GM12878 (cell line): Measurements from ENCODE around the gene C1R. TPM values are rescaled to one million over a fixed set of nuclear protein-coding genes. Genes with fewer than 3 reads are reported as not detected.

Experiments used
- ATAC-seq: fragments of 200-7000 bp; cut with Tn5 transposase; 3 replicates; pipeline ENCODE4 v1.9.1; 2020; ENCODE audit warnings: mild to moderate bottlenecking, moderate library complexity
- BruUV-seq: library from RNA; stranded (reverse); fragments of 400-500 nt; replicated peaks from 2 replicates; lab custom pipeline; 2021; lab: Mats Ljungman, UMichigan
- CTCF ChIA-PET: fragments of 300-600 bp; sonication (Branson Sonifier 250); formaldehyde crosslinking; extraction: SDS; loops from one replicate; lab custom pipeline; 2021; ENCODE audit warnings: inconsistent platforms; lab: Yijun Ruan, JAX
- POLR2A ChIA-PET: fragments of 350-600 bp; formaldehyde crosslinking; extraction: SDS; loops from one replicate; lab custom pipeline; 2021; ENCODE audit warnings: inconsistent platforms; lab: Charles Lee
- RAD21 ChIA-PET: fragments of 300-600 bp; sonication (Branson Sonifier 250); formaldehyde crosslinking; loops from one replicate; lab custom pipeline; 2023; ENCODE audit warnings: antibody characterized with exemption; ENCODE audit not compliant: unreplicated experiment; lab: Charles Lee
- SMC1A ChIA-PET: fragments of 300-600 bp; sonication (Branson Sonifier 250); formaldehyde crosslinking; loops from one replicate; lab custom pipeline; 2023; ENCODE audit not compliant: unreplicated experiment, uncharacterized antibody; lab: Charles Lee
- DNase-seq: peaks from one replicate; pipeline ENCODE4 v3.0.0-alpha.2; 2011; ENCODE audit warnings: low read depth, low spot score
- FAIRE-seq: peaks from 3 replicates; lab custom pipeline; 2011; peaks lifted over from hg19 to GRCh38; lab: Jason Lieb, UNC
- H2AFZ ChIP-seq: 2 replicates; pipeline ENCODE4 v1.6.0; 2011; ENCODE audit warnings: low read depth, low read length, control low read depth; ENCODE audit not compliant: control insufficient read depth
- H3K27ac ChIP-seq: 2 replicates; pipeline ENCODE4 v1.5.1; 2011; ENCODE audit warnings: control low read depth; ENCODE audit not compliant: control insufficient read depth, insufficient read depth
- H3K27me3 ChIP-seq, 2 experiments: replicated peaks in 1 of 2; 2 replicates each; pipeline versions ENCODE4 v1.6.0 to v1.6.1; 2011; ENCODE audit warnings: low read length in 1 of 2; ENCODE audit not compliant: control insufficient read depth in 2 of 2, insufficient read depth in 2 of 2
- H3K36me3 ChIP-seq, 2 experiments: 2 replicates each; pipeline ENCODE4 v1.5.1; 2011; ENCODE audit warnings: low read length in 1 of 2; ENCODE audit not compliant: control insufficient read depth in 2 of 2, insufficient read depth in 2 of 2
- H3K4me1 ChIP-seq: 2 replicates; pipeline ENCODE4 v1.6.1; 2011; ENCODE audit warnings: mild to moderate bottlenecking, low read length, moderate library complexity, mixed read lengths; ENCODE audit not compliant: control insufficient read depth, insufficient read depth
- H3K4me2 ChIP-seq: 2 replicates; pipeline ENCODE4 v1.6.0; 2011; ENCODE audit warnings: control low read depth; ENCODE audit not compliant: control insufficient read depth, insufficient read depth
- H3K4me3 ChIP-seq: fragments of 200-600 bp; sonication (generic); 2 replicates; pipeline ENCODE4 v1.5.1; 2016
- H3K79me2 ChIP-seq: 2 replicates; pipeline ENCODE4 v1.6.0; 2011; ENCODE audit warnings: low read length; ENCODE audit not compliant: control insufficient read depth, insufficient read depth
- H3K9ac ChIP-seq: 2 replicates; pipeline ENCODE4 v1.8.0; 2011; ENCODE audit warnings: low read length, control low read depth, mixed read lengths; ENCODE audit not compliant: control insufficient read depth, insufficient read depth
- H3K9me3 ChIP-seq: replicated peaks from 3 replicates; pipeline ENCODE4 v1.5.1; 2011; ENCODE audit warnings: mild to moderate bottlenecking, low read length; ENCODE audit not compliant: control insufficient read depth, insufficient read depth
- H4K20me1 ChIP-seq: 2 replicates; pipeline ENCODE4 v1.6.0; 2011; ENCODE audit not compliant: control insufficient read depth, insufficient read depth
- CEBPB ChIP-seq, 2 experiments: fragments of 150-350 bp in 1 of 2; IDR thresholded peaks; 2 replicates each; pipeline ENCODE4 v1.6.1; 2012 to 2014; ENCODE audit warnings: low read depth in 2 of 2, low read length in 2 of 2, borderline replicate concordance in 1 of 2, inconsistent platforms in 1 of 2
- CHD1 ChIP-seq: IDR thresholded peaks from 2 replicates; pipeline ENCODE4 v1.6.1; 2012; ENCODE audit warnings: low read depth, low read length, improper control_type of control experiment
- FOXM1 ChIP-seq: IDR thresholded peaks from 2 replicates; pipeline ENCODE4 v1.6.1; 2012; ENCODE audit warnings: low read depth, mild to moderate bottlenecking, inconsistent platforms, low read length, moderate library complexity
- GABPA ChIP-seq: IDR thresholded peaks from 2 replicates; pipeline ENCODE4 v1.6.1; 2014; ENCODE audit warnings: antibody characterized with exemption, low read depth, mild to moderate bottlenecking, inconsistent platforms
- KDM1A ChIP-seq: fragments of 200-600 bp; sonication (generic); IDR thresholded peaks from 2 replicates; pipeline ENCODE4 v1.6.1; 2016; ENCODE audit warnings: borderline replicate concordance
- PBX3 ChIP-seq: IDR thresholded peaks from 2 replicates; pipeline ENCODE4 v1.6.1; 2011; ENCODE audit warnings: mild to moderate bottlenecking, low read depth, low read length, moderate library complexity; ENCODE audit not compliant: insufficient replicate concordance
- YBX1 ChIP-seq: fragments of 450-650 bp; IDR thresholded peaks from 2 replicates; pipeline ENCODE4 v1.6.1; 2016; ENCODE audit warnings: antibody characterized with exemption
- ZNF687 ChIP-seq: fragments of 450-650 bp; IDR thresholded peaks from 2 replicates; pipeline ENCODE4 v1.6.1; 2017; ENCODE audit warnings: mild to moderate bottlenecking, moderate library complexity
- WGBS: methylation state at CpG from one replicate; pipeline ENCODE4 v1.1.6; 2016; ENCODE audit warnings: low lambda C conversion rate; ENCODE audit not compliant: insufficient replicate concordance, insufficient coverage; ENCODE audit errors: missing lambda C conversion rate; 5-methylcytosine and 5-hydroxymethylcytosine counted together
- in situ Hi-C: fragments of 300-500 bp; cut with MboI; formaldehyde crosslinking; loops from 9 replicates; pipeline ENCODE4 v1.14.3; 2018; ENCODE audit warnings: mixed read lengths
- intact Hi-C: fragments of 100-400 bp; cut with micrococcal nuclease; formaldehyde crosslinking; loops from one replicate; pipeline ENCODE4 v1.14.2; 2022; ENCODE audit not compliant: unreplicated experiment
- polyA plus RNA-seq, 11 experiments: library from polyadenylated mRNA; depleted of rRNA in 4 of 11; unstranded in 6 of 11; stranded (reverse) in 5 of 11; fragments of >200 nt; fragmentation: Nextera tagmentation in 4 of 11; fragmentation: Illumina TruSeq in 1 of 11; extraction: Ambion mirVana in 4 of 11; extraction: Trizol in 1 of 11; gene quantifications; 1 replicate in 1 of 11; 2 replicates in 10 of 11; pipeline versions ENCODE4 v1.2.1 to v1.2.3, GENCODE V29; 2011 to 2016; ENCODE audit warnings: inconsistent platforms in 2 of 11, missing spikeins in 2 of 11, low read depth in 1 of 11
- total RNA-seq, 4 experiments: library from RNA; depleted of rRNA in 3 of 4; stranded (reverse); fragments of >200 nt in 3 of 4; fragmentation: Illumina TruSeq in 1 of 4; extraction: Trizol in 1 of 4; gene quantifications; 2 replicates each; pipeline versions ENCODE4 v1.2.1 to v1.2.3, GENCODE V29; 2013 to 2021
- TF ChIP-seq, protein P1 (sequence below): fragments of 450-650 bp; IDR thresholded peaks from 2 replicates; pipeline ENCODE4 v1.6.1; 2017; ENCODE audit warnings: borderline replicate concordance

C1R gene
- total and polyA plus RNA-seq, 10 of the 15 experiments (the other 5 are each of a cell fraction or from before 2014, with no cell fraction given), result 0.31 to 1.9 (median 0.96) TPM; not detected in 1

GRCh38 chr12:7090222-7090998 is 1.8 kb downstream of the C1R start:
- no peak for TF ChIP-seq FOXM1
- TF ChIP-seq CEBPB (IDR thresholded peaks at IDR 0.05; ENCODE audit: borderline replicate concordance in 1 of 2, low read depth in 2 of 2, low read length in 2 of 2), result no peak
- TF ChIP-seq, protein P1, sequence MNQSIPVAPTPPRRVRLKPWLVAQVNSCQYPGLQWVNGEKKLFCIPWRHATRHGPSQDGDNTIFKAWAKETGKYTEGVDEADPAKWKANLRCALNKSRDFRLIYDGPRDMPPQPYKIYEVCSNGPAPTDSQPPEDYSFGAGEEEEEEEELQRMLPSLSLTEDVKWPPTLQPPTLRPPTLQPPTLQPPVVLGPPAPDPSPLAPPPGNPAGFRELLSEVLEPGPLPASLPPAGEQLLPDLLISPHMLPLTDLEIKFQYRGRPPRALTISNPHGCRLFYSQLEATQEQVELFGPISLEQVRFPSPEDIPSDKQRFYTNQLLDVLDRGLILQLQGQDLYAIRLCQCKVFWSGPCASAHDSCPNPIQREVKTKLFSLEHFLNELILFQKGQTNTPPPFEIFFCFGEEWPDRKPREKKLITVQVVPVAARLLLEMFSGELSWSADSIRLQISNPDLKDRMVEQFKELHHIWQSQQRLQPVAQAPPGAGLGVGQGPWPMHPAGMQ, result no peak
- TF ChIP-seq CHD1, result no peak
- TF ChIP-seq GABPA, result no peak
- TF ChIP-seq KDM1A, result no peak
- no peak for TF ChIP-seq PBX3
- TF ChIP-seq YBX1, result no peak
- no peak for TF ChIP-seq ZNF687
- ChIA-PET SMC1A (interaction anchor here (0.8 to 1.4 kb wide), 4 partner anchors 17 to 146 kb away, joined by 3 to 5 read pairs (median 4); no protein-coding TSS in a partner anchor), POLR2A (interaction anchor here (1.1 kb wide), 1 partner anchor 165 kb away, joined by 3 read pairs; no protein-coding TSS in a partner anchor), RAD21 (interaction anchor here (1.1 to 1.5 kb wide), 2 partner anchors 17 to 19 kb away, joined by 3 to 5 read pairs; partner anchors contain the start of gene C1RL), CTCF (interaction anchor here (0.7 to 6.3 kb wide), 5 partner anchors 22 to 218 kb away, joined by 3 to 32 read pairs (median 3); partner anchors contain the start of genes C12orf57 and RNU7-1)
- intact Hi-C loops, result loop anchor here (5.0 kb wide), 3 partner anchors 73 to 168 kb away; partner anchors contain the start of genes EMG1, LPCAT3 and PHB2
- WGBS, result 72% methylated on average over 16 of the region's 16 CpGs
- DNase-seq (no peak), FAIRE-seq (no peak), ATAC-seq (no peak)
- H3K36me3 ChIP-seq, result no peaks in the 10 kb centered on the region
- no peak overlapping the region for H3K4me3 ChIP-seq
- H3K4me1 ChIP-seq, result no peaks in the 10 kb centered on the region
- no peaks in the 10 kb centered on the region; a peak in 1 of 4 replicates for H3K27me3 ChIP-seq
- H4K20me1 ChIP-seq, result no peaks in the 10 kb centered on the region
- H3K79me2 ChIP-seq, result no peaks in the 10 kb centered on the region
- H3K9me3 ChIP-seq, result no peaks in the 10 kb centered on the region
- H3K27ac ChIP-seq, result no peak overlapping the region
- in situ Hi-C loops, result no loop called here
- no peak overlapping the region for H3K4me2 ChIP-seq
- H2AFZ ChIP-seq, result no peak overlapping the region
- no peak overlapping the region for H3K9ac ChIP-seq
- no TSS peak for BruUV-seq
